Caco-2 (cell line): ENCODE measurements around the gene SMC1B. TPM values are rescaled to one million over a fixed set of nuclear protein-coding genes. Genes with fewer than 3 reads are reported as not detected.

ENCODE experiments used
- BruUV-seq: library from RNA; stranded (reverse); fragments of 400-500 nt; replicated peaks from 2 replicates; lab custom pipeline; 2021; lab: Mats Ljungman, UMichigan
- CTCF ChIA-PET: fragments of 300-600 bp; sonication (Branson Sonifier 250); formaldehyde crosslinking; loops from one replicate; lab custom pipeline; 2022; ENCODE audit warnings: antibody characterized with exemption; lab: Charles Lee
- POLR2A ChIA-PET: fragments of 300-600 bp; sonication (Branson Sonifier 250); formaldehyde crosslinking; loops from one replicate; lab custom pipeline; 2022; ENCODE audit warnings: antibody characterized with exemption; lab: Charles Lee
- DNase-seq, 2 experiments: peaks; one replicate each; pipeline versions ENCODE4 v3.0.0 to v3.0.0-alpha.2; 2020 to 2022
- H3K27me3 ChIP-seq: replicated peaks from 2 replicates; pipeline ENCODE4 v1.6.0; 2011; ENCODE audit warnings: low read length; ENCODE audit not compliant: control insufficient read depth, insufficient read depth
- H3K36me3 ChIP-seq: 2 replicates; pipeline ENCODE4 v1.5.1; 2011; ENCODE audit warnings: low read length; ENCODE audit not compliant: control insufficient read depth, insufficient read depth
- H3K4me1 ChIP-seq: fragments of 250-450 bp; sonication (Bioruptor Pico); 2 replicates; pipeline ENCODE4 v1.5.1; 2020; ENCODE audit warnings: mild to moderate bottlenecking
- H3K4me3 ChIP-seq: 2 replicates; pipeline ENCODE4 v1.5.1; 2011; ENCODE audit warnings: low read depth, mild to moderate bottlenecking, control low read depth, low read length
- H3K9me3 ChIP-seq: fragments of 250-450 bp; sonication (Bioruptor Pico); 2 replicates; pipeline ENCODE4 v1.5.1; 2020; ENCODE audit warnings: mild to moderate bottlenecking, moderate library complexity
- H3K27ac Mint-ChIP-seq: one replicate; pipeline ENCODE4 v1.8.0; 2022; ENCODE audit warnings: mixed read lengths; ENCODE audit not compliant: unreplicated experiment
- H3K27me3 Mint-ChIP-seq: one replicate; pipeline ENCODE4 v1.8.0; 2022; ENCODE audit warnings: mixed read lengths; ENCODE audit not compliant: insufficient read depth, unreplicated experiment
- H3K36me3 Mint-ChIP-seq: one replicate; pipeline ENCODE4 v1.8.0; 2022; ENCODE audit warnings: mild to moderate bottlenecking, mixed read lengths; ENCODE audit not compliant: insufficient read depth, unreplicated experiment
- H3K4me1 Mint-ChIP-seq: one replicate; pipeline ENCODE4 v1.8.0; 2022; ENCODE audit warnings: low read depth, mixed read lengths; ENCODE audit not compliant: unreplicated experiment
- H3K4me3 Mint-ChIP-seq: one replicate; pipeline ENCODE4 v1.8.0; 2022; ENCODE audit warnings: mild to moderate bottlenecking, moderate library complexity, mixed read lengths; ENCODE audit not compliant: unreplicated experiment
- H3K9me3 Mint-ChIP-seq: one replicate; pipeline ENCODE4 v1.8.0; 2022; ENCODE audit warnings: mixed read lengths; ENCODE audit not compliant: unreplicated experiment
- intact Hi-C: fragments of 100-400 bp; cut with micrococcal nuclease; formaldehyde crosslinking; loops from one replicate; pipeline ENCODE4 v1.10.0; 2022; ENCODE audit not compliant: unreplicated experiment
- total RNA-seq: library from RNA; stranded (reverse); gene quantifications from 2 replicates; pipeline ENCODE4 v1.2.3, GENCODE V29; 2022
- TF ChIP-seq, protein P1 (sequence below), 2 experiments: fragments of 200-600 bp in 1 of 2; IDR thresholded peaks; 1 replicate in 1 of 2; 2 replicates in 1 of 2; pipeline versions ENCODE4 v1.5.1 to v1.8.0; 2011 to 2022; ENCODE audit warnings: antibody characterized with exemption in 1 of 2, control low read depth in 1 of 2, inconsistent platforms in 1 of 2, low read depth in 1 of 2, low read length in 1 of 2, mild to moderate bottlenecking in 1 of 2, moderate library complexity in 1 of 2; ENCODE audit not compliant: insufficient read depth in 1 of 2, severe bottlenecking in 1 of 2, unreplicated experiment in 1 of 2

The SMC1B gene
- total RNA-seq, 1 experiment from 2014 or later = 5.3 TPM

GRCh38 chr22:45399712-45400445 lies 13.5 kb downstream of the SMC1B start:
- H3K36me3 Mint-ChIP-seq = peaks cover 19% of the 10 kb centered on the region
- TF ChIP-seq, protein P1, sequence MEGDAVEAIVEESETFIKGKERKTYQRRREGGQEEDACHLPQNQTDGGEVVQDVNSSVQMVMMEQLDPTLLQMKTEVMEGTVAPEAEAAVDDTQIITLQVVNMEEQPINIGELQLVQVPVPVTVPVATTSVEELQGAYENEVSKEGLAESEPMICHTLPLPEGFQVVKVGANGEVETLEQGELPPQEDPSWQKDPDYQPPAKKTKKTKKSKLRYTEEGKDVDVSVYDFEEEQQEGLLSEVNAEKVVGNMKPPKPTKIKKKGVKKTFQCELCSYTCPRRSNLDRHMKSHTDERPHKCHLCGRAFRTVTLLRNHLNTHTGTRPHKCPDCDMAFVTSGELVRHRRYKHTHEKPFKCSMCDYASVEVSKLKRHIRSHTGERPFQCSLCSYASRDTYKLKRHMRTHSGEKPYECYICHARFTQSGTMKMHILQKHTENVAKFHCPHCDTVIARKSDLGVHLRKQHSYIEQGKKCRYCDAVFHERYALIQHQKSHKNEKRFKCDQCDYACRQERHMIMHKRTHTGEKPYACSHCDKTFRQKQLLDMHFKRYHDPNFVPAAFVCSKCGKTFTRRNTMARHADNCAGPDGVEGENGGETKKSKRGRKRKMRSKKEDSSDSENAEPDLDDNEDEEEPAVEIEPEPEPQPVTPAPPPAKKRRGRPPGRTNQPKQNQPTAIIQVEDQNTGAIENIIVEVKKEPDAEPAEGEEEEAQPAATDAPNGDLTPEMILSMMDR (IDR thresholded peaks at IDR 0.05; ENCODE audit: insufficient read depth in 1 of 2, low read depth in 1 of 2, low read length in 1 of 2, severe bottlenecking in 1 of 2, unreplicated experiment in 1 of 2) = no peak
- peaks cover 2% of the 10 kb centered on the region for H3K4me1 Mint-ChIP-seq
- Histone ChIP-seq H3K9me3 (no peaks in the 10 kb centered on the region), H3K36me3 (peaks cover 2% of the 10 kb centered on the region; the same call in 1 of the 2 replicates), H3K4me1 (peaks cover 7% of the 10 kb centered on the region; the same call in 1 of the 2 replicates), H3K4me3 (no peak overlapping the region), H3K27me3 (no peaks in the 10 kb centered on the region)
- no peak overlapping the region for H3K27ac Mint-ChIP-seq
- no peaks in the 10 kb centered on the region for H3K27me3 Mint-ChIP-seq
- POLR2A ChIA-PET = no interaction called here
- no TSS peak for BruUV-seq
- intact Hi-C loops = no loop called here
- CTCF ChIA-PET = no interaction called here
- no peaks in the 10 kb centered on the region for H3K9me3 Mint-ChIP-seq
- DNase-seq = no peak
- H3K4me3 Mint-ChIP-seq = no peak overlapping the region

DNA sequence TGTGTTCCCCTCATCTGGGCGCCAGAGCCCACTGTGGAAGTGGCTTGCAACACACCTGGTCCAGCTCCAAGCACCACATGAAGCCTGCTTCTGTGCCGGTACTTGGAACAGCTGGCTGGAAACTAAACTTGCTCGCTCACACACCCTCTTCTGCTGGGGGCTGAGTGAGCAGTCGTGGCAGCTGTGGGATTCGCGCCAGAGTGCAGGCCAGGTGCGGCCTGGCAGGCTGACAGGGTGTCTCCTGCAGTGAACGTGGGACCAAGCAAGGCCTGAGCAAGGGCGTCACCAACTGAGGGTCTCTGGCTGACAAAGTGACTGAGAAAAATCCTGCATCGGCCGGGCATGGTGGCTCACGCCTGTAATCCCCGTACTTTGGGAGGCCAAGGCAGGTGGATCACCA lies 15.2 kb downstream of the SMC1B start:
- H3K4me1 ChIP-seq = no peaks in the 10 kb centered on the region
- H3K36me3 Mint-ChIP-seq = peaks cover 16% of the 10 kb centered on the region
- no peaks in the 10 kb centered on the region for H3K9me3 ChIP-seq
- ChIA-PET POLR2A (no interaction called here), CTCF (no interaction called here)
- H3K4me3 Mint-ChIP-seq = no peak overlapping the region
- H3K27ac Mint-ChIP-seq = no peak overlapping the region
- no peaks in the 10 kb centered on the region for H3K9me3 Mint-ChIP-seq
- H3K4me3 ChIP-seq = no peak overlapping the region
- TF ChIP-seq, protein P1 (IDR thresholded peaks at IDR 0.05; ENCODE audit: insufficient read depth in 1 of 2, low read depth in 1 of 2, low read length in 1 of 2, severe bottlenecking in 1 of 2, unreplicated experiment in 1 of 2) = no peak
- intact Hi-C loops = no loop called here
- BruUV-seq = no TSS peak
- H3K27me3 ChIP-seq = no peaks in the 10 kb centered on the region
- no peaks in the 10 kb centered on the region for H3K27me3 Mint-ChIP-seq
- no peaks in the 10 kb centered on the region for H3K4me1 Mint-ChIP-seq
- no peak for DNase-seq
- H3K36me3 ChIP-seq = peaks cover 2% of the 10 kb centered on the region; the same call in 1 of the 2 replicates

DNA sequence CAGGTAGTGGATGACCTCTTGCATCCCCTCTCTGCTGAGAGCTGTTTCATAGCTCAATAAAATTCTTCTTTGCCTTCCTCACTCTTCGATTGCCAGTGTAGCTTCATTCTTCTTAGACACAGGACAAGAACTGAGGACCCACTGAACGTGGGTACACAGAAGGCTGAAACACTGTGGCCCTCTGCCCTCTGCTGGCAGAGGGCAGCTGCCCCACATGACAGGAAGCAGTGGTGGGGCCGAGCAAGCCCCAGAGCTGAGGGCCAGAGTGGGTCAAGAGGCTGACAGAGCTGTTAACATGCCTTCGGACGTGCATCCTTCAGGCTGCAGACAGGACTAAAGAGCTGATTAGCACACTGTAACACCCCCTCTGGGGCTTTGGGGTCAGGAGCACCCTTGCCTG lies 15.6 kb downstream of the SMC1B start:
- Mint-ChIP-seq H3K27me3 (no peaks in the 10 kb centered on the region), H3K9me3 (no peaks in the 10 kb centered on the region), H3K27ac (no peak overlapping the region), H3K4me3 (no peak overlapping the region), H3K36me3 (peaks cover 16% of the 10 kb centered on the region), H3K4me1 (no peaks in the 10 kb centered on the region)
- Histone ChIP-seq H3K36me3 (peaks cover 2% of the 10 kb centered on the region; the same call in 1 of the 2 replicates), H3K9me3 (no peaks in the 10 kb centered on the region), H3K27me3 (no peaks in the 10 kb centered on the region), H3K4me3 (no peak overlapping the region), H3K4me1 (no peaks in the 10 kb centered on the region)
- ChIA-PET CTCF (no interaction called here), POLR2A (interaction anchor here (0.9 kb wide), 1 partner anchor 234 kb away, joined by 3 read pairs; the partner anchor contains the start of gene NUP50)
- TF ChIP-seq, protein P1 (IDR thresholded peaks at IDR 0.05; ENCODE audit: insufficient read depth in 1 of 2, low read depth in 1 of 2, low read length in 1 of 2, severe bottlenecking in 1 of 2, unreplicated experiment in 1 of 2) = no peak
- no TSS peak for BruUV-seq
- DNase-seq = no peak
- intact Hi-C loops = no loop called here
